NCI-H2227 treated with DMSO at 0.1 percent for 48 hours (cell line): Measurements from ENCODE around the gene MOB3A.

ENCODE experiments used
- DNase-seq: peaks from one replicate; lab custom pipeline; 2025; lab: John Stamatoyannopoulos, UW

The MOB3A gene

DNA sequence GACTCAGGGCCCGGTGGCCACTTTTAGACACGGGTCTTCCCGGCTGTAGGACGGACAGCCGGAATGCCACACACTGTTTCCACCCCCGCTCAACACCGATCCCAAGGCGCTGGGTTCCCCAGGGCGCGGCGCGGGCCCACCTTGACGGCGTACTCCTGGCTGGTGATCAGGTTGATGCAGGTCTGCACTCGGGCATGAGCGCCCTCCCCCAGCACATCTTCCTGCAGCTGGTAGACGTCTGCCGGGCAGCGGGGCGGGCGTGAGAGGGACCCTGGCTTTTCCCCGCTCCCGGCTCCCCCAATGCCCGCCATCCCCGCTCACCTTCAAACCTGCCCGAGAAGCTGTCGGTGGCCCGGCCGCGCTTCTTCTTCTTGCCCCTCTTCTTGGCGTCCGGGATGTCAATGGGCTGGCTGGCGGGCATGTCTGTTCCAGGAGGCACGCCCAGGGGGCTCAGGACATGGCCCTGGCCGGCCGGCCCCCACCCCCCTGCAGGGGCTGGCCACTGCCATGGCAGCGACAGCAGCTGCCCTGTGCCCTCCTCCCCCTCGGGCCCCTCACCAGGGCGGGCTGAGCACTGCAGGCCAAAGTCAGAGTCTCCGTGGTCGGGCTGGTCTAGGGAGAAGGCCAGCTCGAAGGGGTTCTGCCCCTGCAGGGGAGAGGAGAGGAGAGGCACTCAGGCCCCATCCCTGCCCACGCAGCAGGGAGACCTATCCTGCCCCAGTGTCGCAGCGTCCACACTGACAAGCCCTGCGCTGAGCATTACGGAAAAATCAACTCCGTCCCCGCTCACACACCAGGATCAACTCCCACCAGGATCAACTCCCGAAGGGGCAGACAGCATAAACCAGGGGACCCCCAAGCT is 49.8 kb downstream of the MOB3A start:
- DNase-seq = no peak

DNA sequence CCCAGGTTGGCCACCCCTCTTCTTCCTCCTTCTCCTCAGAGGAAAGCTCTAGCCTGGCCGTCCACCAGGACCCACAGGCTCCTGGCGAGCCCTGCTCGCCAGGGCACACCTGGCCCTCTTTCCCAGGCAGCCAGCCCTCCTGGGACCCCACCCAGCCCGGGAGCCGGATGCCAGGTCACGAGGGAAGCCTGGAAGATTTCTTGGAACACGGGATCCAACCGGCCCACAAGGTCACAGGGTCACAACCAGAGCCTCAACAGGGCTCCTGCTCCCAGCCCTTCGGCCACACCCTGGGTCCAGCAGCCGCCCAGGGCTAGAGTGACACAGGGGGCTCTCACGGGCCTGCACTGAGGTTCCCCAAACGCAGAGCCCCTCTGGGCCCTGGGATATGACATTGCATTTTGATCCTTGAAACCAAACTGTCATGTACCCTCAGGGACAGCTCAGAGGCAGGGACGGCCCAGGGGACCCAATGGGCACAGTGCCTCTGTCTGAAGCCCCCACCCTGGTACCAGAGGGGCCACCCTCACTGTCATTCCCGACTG is 50.6 kb downstream of the MOB3A start:
- no peak for DNase-seq

DNA sequence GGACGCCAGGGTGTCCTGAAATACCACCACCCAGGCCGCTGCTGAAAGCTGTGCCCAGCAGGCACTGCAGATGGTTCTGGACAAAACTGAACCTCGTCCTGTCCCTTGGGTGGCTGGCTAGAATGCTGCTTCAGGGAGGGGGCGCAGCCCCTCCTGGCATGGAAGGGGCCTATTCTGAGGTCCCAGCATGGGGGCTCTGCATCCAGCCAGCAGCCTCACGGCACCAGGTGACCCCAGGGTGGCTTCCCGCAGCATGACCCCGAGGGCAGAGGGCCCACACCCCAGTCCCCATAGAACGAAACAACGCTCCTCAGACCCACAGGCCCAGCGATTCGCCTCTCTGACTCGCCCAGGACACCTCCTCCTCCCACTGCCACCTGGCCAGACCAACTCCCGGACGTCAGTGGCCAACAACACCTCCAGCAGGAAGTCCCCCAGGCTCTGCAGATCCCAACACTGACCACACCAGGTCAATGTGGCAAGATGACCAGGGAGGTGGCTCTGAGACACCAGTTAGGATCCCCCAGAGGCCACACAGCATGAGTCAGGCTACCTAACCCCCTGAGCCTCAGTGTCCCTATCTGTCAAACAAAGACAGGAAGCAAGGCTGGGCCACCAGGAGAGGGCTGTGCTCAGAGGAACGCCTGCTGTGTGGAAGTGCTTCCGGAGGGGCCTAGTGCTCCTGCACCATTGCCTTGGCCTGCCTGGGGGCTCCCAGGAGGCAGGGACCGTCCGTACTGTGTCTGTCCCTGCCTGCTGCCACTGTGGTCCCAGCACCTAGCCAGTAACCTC is 51.2 kb downstream of the MOB3A start:
- no peak for DNase-seq

DNA sequence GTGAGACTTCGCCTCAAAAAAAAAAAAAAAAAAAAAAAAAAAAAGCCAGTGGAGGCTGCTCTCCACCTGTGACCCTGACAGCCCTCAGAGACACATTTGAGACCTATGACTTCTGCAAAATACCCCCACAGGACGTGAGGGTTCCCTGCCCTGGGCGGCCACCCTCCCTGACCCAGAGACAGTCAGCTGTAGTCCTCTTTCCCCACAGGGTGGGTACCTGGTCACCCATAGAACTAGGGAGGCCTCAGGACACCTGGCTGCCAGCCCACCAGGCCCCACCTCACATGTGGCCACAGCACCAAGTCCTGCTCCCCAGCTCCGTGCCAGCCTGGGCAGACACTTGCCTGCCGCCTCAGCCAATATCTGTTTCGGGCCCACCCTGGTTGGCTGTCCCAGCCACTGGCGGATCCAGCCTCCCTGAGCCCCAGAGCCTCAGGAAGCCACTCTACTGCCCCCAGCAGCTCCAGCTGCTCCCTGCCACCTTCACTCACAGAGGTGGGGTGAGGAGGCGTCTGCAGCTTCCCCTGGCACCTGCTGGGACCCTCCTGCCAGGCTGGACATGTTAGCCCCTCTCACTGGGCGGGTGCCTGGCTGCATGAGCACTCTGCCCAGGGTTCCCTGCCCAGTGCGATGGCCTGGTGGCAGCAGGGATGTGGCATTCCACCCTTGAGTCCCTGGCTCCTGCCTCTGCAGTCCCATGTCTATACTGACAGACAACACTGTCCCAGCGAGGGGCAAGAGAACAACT is 52.0 kb downstream of the MOB3A start:
- no peak for DNase-seq

DNA sequence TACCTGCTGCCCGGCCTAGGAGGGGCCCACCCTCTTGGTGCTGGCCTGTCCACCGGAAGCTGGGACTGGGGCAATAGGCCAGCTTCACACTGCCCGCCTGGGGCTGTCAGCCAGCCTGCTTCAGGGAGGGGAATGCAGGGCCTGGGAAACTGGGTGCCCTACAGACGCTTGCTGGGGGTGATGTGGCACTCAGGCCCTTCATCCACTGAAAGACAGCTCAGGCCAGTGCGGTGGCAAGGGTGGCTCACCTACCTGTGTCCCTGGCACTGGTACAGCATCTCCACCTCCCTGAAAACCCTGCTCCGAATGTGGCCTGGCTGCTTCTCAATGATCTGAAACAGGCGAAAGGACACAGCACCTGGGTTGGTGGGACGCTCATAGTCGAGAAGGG is 52.9 kb downstream of the MOB3A start:
- DNase-seq = no peak

DNA sequence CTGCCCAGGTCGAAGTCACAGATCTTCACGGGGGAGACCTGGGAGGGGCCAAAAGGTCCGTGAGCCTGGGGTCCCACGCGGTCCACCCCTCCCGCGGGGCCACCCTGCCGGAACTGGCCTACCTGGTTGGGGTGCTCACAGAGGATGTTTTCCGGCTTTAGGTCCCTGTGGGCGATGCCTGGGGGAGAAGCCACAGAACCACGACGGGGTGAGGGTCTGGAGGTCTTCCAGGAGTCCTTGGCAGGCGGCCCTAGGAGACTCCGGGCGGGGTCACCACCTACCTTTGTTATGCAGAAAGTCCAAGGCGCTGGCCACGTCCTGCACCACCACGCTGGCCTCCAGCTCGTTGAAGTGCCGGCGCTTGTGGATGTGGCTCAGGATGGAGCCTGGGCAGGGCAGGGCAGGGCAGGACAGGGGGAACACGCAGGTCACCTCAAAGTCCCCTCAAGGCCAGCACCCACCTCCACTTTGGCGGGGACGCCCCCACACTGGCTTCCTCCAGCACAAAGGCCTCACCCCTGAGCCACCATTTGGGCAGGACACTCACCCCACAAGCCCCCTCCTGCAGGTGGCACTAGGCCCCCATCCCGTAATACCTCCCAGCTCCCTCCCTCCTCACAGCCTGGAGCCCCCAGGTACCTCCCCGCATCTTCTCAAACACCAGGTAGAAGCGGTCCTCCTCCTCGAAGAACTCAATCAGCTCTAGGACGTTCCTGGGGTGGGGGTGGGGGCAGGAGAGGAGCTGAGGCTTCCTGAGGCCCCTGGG is 53.5 kb downstream of the MOB3A start:
- no peak for DNase-seq

DNA sequence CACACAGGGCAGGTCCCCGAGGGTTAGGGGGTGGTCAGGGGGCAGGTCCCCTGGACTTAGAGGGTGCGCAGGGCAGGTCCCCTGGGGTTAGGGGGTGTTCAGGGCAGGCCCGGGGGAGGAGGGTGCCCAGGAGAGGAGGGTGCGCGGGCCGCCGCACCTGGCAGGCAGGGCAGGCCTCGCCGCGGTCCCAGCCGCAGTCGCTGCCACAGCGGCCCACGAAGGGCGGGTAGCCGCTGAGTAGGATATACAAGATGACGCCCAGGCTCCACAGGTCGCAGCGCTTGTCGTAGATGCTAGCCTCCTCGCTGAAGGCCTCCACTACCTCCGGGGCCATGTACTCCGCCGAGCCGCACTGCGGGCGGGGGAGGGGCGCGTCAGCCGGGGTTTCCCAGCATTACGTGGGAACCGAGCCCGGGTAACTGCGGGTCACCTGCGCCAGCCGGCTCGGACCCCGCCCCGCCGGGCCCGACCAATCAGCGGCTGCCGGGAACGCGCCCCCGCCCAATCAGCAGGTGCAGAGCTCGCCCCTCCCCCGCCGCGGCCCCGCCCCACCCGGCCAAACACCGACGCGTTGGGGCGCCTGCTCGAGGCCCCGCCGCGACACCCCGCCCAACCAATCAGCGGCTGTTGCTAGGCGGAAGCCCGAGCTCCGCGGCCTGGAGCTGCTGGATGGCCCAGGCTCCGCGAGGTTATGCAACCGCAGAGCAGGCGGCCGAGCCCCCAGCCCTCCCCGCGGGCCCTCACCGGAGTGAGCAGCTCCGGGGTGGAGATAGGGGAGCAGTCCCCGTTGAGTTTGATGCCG is 54.2 kb downstream of the MOB3A start:
- peak; percentile 87 for DNase-seq

DNA sequence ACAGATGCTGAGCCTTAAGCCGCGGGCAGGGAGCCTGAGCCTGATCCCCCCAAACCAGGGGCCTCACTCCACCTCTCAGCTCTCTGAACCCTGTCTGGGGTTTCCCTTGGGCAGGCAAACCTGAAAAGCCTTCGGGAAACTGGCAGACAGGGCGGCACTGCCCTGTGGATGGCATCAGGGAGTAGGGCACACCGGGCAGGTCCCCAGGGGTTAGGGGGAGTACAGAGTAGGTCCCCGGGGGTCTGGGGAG is 54.8 kb downstream of the MOB3A start:
- DNase-seq = no peak

DNA sequence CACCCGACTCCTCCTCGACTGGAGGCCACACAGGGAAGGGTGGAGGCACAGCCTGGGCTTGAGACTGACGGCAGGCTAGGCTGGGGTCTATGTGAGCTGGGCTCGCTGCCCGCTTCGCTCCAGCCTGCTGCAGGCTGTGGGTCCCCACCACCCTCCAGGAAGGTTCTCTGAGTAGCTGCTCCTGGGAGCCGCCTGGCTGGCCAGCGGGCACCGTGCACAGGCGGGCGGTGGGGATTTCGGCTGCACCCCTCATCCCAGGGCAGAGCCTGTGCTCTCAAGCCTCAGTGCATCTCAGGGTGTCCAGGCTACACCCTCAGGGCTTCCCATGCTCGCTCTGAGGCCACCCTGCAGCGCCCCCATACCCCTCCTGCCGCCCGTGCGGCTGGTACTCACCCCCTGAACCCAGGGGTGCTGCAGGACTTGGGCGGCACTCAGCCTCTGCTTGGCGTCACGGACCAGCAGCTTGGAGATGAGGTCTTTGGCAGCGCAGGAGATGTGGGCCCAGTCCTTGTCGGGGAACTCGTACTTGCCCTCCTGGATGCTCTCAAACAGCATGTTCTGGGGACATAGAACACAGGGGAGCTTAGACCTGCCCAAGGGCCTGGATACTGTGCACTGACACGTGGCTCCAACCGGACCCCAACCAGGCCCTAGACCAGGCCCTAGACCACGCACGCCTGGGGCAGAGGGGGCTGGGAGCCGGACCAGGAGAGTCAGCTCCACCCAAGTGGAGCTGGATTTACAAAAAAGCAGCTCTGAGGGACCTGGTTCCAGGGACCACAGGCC is 55.3 kb downstream of the MOB3A start:
- no peak for DNase-seq

DNA sequence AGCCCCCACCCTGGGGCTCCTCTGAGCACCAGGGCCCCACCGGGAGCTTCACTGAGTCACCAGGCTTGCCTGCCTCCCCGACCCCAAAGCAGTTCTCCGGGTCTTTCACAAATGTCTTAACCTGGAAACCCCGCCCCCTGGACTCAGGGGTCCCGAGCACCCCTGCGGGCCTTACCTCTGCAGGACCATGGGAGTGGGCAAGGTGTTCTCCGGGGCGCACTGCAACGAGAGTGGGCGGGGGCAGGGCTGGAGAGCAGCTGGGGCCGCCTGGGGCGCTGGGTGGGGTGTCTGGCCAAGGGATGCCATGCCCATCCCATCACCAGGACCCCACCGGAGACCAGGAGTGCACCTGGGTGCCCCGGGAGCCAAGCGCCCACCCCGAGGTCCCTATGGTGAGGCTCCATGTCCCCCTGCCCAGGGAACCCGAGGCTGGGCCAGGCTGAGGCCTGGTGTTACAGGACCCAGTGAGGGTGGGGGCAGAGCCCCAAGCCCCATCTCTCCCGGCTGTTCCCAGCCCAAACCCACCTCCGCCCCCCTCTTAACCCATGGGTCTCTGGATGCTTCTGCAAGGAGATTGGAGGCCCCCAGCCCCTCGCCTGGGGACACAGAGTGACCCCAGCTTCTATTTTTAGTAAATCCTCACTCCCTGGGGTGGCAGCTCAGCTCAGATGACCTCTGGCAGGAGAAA is 56.0 kb downstream of the MOB3A start:
- no peak for DNase-seq

DNA sequence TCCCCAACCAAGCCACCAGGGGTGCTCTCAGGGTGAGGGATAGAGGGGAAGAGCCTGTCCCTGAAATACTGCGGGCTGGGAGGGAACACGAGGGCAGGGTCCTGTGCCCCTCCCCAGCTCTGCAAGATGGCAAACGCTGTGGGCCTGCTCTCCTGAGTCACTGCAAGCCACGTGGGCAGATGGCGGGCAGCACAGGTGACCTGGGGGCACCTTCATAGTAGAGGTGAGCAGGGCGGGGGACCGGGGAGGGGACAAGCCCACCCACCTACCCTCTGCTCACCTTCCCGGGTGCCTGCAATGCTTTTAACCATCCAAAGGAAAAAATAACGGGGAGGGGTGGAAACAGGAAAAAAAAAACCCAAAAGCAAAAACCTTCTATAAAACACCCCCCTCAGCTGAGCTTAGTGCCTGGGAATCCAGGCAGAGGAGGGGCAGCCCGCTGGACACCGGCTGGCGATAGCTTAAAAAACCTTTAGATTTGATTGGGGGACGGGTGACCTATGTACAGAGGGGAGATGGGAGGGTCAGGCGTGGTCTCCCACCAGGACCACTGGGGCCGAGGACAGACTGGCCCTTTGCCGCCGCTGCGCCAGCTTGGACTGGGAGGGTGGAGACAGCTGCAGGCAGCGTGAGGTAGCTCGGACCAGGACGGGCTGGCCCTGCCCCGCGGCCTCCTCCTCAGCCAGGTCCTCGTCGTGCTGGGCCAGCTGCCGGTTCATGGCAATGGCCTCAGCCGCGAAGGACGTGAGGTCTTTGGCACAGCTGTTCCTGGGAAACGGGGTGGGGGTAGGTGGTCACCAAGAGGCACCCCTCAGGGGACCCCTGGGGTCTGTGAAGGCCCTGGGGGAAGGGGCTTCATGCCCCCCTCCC is 56.8 kb downstream of the MOB3A start:
- DNase-seq = no peak

DNA sequence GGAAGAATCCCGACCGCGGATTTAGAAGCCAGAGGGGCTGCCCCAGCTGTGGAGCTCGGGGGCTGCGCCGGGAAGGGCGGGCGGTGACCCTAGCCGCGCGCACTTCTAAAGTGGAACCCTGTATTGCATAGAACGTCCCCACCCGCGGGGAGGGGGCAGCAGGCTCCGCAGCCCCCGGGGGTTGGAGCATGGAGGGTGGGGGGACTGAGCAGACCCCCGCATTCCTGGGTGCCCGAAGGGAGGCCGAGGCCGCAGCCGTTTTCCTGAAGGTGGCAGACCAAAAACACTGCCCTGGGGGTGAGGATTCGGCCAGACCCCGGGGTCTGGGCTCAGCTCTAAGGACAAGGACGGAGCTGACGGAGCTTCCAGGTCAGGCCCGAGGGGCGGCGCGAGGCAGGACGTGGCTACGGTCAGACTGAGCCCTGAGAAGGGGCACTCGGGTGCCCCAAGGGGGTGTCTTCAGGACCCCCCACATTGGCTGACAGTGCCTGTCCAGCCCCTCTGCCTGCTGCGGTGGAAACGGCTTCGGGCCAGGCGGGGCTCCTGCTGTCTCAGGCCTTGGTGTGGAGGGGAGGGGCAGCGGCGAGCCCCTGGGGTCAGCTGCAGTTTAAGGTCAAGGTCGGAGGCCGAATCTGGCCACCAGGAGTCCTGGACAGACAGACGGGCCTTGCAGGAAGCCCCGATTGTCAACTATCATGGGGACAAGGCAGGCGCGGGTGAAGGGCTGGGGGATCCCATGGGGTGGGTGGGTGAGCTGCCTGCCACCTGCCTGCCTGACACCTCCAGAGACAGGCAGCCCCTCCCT is 57.6 kb downstream of the MOB3A start:
- no peak for DNase-seq

DNA sequence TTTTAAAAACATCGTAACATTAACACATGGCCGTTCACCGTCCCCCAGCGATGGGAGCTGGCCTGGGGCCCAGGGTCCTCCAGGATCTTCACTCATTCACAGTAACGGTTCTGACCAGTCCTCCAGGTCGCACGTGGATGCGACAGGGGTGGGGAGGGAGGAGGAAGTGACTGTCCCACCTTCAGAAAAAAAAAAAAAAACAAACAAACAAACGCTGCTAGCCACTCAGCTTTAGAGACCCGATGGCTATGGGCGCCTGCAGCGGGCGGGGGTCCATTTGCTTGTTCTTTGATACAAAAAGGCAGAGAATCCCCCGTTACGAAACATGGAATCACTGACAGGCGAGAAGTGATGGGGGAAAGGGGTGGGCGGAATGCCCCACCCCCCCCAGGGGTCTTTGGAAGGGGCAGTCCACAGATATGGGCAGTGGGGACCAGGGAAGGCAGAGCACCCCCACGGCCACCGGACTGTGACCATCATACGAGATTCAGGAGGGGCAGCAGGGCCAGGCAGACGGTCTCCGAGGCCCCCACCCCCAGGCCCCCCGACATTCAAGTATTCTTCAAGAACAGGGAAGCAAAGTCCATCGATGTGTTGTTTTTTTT is 58.4 kb downstream of the MOB3A start:
- no peak for DNase-seq

DNA sequence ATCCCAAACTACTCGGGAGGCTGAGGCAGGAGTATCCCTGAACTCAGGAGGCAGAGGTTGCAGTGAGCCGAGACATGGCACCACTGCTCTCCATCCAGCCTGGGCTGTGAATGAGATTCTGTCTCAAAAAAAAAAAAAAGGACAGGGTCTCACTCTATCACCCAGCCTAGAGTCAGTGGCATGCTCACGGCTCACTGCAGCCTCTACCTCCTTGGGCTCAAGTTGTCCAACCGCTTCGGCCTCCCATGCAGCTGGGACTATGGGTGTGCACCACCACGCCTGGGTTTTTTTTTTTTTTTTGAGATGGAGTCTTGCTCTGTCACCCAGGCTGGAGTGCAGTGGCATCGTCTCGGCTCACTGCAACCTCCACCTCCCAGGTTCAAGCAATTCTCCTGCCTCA is 59.7 kb downstream of the MOB3A start:
- no peak for DNase-seq

DNA sequence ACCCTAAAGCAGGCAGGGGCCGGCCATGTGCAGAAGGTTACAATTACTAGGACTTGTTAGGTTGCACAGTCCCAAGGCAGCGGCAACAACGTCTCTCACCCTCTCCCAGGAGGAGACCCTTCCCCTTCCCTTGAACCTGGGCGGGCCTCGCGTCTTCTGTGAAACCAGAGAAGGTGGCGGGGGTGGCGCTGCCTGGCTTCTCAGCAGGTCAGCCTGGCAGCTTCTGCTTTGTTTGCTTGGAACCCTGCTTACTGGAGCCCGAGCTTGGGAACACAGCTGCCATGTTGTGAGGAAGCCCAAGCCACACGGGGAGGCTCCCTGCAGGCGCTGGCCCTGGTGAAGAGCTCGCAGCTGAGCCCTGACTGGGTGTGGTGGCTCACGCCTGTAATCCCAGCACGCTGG is 60.5 kb downstream of the MOB3A start:
- DNase-seq = no peak

DNA sequence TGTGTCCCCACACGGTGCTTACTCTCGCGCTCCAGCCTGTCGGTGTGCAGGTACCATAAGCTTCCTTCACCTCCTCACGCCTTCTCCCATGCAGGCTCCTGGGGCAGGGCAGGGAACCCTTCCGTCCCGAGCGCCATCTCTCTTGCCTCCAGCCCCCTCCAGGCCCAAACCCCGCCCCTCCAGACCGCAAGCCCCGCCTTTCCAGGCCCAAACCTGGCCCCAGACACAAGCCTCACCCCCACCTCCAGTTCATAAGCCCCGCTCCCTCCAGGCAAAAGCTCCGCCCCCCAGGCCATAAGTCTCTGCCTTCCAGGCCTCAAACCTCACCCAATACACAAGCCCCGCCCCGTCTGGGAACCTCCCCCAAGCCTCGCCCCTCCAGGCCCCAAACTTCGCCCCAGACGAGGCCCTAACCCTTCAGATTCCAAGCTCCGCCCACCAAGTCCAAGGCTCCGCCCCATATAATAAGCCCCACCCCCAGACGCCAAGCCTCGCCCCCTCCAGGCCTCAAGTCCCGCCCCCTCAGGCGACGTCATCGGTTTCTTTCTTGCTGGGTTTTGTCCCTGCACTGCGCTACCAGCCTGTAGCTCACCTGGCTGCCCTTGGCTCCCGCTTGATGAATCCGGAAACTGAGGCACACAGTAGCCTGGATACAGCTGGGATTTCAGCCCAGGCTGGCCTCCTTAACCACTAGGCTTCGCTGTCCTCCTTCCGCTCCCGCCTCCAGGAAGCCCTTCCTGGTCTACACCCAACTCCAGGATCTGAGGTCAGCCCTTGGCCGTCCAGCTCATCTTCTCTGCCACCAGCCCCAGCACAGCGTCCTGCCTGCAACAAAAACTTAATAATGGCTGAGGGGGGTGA is 61.2 kb downstream of the MOB3A start:
- no peak for DNase-seq
